ENCODE data around the gene DTD1.

The DTD1 gene

GRCh38 chr20:18662279-18663040, 74.6 kb downstream of the DTD1 start:
- DNase-seq (ENCODE audit: low spot score): no peak

GRCh38 chr20:18663932-18664331, 76.1 kb downstream of the DTD1 start:
- DNase-seq (ENCODE audit: low spot score): no peak

DNA sequence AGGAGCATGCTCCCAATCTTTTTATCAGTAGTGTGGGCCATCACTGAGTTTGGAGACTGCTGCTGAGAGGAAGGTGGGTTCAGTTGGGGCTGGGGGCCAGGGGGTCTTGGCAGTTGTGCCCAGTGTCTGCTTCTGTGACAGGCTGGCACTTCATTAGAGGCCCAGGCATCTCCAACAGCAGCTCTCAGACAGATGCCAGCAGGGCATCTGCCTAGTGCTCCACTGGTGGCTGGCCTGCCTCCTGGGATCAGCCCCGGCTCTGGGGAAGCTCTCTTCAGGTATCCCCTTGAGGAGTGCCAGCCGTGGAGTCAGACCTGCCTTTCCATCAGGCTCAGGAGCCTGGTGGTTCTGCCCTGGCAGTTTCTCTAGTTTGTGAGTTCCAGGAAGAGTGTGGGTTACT, 77.3 kb downstream of the DTD1 start:
- no peak for DNase-seq (ENCODE audit: low spot score)

GRCh38 chr20:18666803-18667415, 79.1 kb downstream of the DTD1 start:
- no peak for DNase-seq (ENCODE audit: low spot score)

DNA sequence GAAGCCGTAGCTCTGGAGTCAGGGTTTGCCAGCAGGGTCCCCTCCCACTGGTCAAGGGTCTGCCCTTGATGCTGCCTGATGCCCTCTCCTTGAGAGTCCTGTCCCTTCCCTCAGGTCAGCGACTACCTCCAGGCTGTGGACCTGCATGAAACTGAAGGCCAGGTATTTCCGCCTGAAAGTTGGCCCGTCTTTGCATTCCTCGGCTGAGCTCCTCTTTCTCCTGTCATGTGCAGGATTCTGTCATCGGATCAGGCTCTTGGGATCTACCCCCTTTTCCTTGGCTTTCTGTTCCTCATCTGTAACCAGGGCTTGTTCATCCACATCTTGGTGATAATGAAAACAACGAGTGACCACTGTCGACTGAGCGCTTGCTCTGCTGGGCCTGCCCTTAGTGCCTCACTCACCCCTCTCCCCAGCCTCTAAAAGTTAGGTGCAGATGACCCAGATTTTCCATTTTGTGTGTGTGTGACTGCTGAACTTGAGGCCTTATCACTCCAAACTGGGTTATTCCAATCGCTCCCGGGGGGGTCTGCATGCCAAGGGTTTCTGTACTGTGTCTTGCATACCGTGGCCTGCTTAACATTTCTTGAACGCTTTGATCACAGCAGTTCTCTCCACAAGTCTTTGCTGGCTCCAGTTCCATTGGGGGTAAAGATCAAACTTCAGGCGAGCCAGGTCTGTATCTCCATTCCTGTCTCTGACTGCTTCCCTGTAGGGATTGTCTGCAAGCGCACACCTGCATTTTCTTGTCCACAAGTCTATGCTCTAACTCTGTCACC, 81.6 kb downstream of the DTD1 start:
- no peak for DNase-seq (ENCODE audit: low spot score)

DNA sequence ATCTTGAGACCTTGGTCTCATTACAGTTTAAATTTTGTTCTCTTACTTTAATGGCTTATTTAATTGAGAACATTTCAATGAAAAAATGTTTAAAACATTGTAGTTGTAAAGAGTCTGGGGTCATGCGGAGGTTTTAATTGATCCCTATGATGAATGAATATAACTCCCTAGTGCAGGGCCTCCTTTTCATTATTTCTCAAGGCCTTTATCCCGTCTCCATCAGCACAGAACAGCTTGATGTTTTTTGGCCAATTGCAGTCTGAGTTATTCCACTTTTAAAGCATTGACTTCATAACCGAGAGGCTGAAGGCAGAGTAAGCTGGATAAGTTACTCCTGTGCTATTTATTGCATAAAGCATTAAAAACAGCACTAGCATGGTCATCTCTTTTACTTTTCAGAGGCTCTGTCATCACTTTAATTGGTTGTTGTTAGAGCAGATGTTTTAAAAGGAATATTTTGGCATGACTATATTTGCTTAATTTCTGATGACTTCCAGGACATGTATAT, 83.4 kb downstream of the DTD1 start:
- DNase-seq (ENCODE audit: low spot score): no peak

DNA sequence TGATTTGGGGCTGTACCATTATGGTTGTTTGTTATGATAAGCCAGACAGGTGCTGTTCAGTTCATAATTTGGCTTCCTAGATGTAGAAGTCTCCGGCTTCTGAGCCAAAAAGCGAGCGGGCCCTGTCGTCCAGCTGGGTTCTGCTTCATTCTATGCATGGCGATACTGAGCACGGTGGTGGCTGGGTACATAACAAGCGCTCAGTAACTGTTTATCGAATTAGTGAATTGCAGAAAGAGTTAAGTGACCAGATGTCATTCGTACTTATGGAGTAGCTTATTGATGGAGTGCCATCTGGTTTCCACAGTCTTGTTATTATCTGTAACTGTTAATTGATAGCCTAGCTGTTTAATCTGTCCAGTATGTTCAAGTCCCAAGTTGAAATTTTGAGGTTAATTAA, 85.0 kb downstream of the DTD1 start:
- no peak for DNase-seq (ENCODE audit: low spot score)

DNA sequence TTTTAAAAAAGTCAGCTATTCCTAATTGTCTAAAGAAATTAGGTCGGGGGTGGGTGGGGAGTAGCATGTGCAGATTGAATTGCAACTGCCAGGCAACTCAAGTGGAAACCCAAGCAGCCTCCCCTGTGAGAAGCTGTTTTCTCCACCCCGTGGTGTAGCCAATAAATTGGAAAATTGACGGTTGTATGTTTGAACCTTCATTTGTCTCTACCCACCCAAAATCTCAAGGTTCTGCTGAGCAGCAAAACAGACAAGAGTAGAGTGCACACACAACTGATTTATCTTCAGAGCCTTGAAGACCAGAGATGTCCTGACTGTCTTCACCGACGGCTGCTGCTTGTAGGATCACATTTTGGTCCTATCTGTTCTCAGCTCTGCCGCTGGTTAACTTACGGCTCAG, 88.5 kb downstream of the DTD1 start:
- DNase-seq (ENCODE audit: low spot score): no peak

DNA sequence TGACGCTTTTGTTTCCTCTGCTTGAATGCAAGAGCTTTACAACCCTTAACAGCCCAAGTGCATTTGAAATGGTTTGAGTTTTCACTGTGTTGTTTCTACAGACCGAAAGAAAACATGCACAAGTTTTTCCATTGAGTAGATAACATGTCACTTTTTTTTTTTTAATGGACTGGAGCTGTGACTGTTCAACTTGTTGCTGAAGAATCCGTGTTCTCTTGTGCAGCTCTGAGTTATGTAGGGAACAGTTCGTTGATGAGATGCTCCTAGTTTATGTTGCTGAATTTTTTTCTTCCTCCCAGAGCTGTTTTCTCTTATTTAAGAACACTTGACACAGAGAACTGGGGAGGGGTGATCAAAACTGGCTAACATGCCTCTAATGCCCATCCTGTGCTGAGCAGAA, 89.3 kb downstream of the DTD1 start:
- DNase-seq (ENCODE audit: low spot score): no peak

DNA sequence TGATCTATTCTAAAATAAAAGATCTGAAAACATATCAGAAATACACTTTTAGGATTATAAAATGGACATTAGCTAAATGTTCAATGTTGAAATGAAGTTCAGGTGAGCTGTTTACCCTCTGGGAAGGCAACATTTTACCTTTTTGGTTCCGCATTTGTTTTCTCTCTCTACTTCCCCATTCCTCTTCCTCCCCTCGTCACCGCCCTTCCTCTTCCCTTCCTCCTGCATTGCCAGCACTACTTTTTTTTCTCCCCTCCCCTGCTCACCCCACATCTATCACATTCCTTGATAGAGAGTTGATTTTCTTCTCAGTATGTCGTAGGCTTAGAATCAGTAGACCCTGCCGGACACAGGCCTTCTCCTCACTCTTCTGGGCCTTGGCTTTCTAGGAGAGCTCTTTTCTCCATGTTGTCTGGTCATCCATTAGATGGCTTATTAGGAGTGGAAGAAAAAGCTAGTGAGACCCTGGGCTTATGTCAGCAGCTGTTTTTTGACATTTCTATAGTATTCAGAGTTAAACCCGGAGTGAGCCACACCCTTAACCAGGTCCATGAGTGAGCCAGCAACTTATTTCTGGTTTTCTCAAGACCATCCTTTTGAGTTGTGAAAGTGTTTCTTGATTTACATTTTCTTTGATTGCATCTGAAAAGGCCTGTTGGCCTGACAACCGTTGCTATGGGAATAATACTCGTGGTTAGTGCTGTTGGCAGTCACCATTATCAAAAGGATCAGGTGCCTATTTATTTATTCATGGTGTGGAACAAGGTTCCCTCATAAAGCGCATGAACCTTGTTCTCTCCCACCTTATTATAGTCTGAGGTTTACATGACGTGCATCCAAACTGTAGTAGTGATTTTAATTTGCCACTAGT, 90.9 kb downstream of the DTD1 start:
- no peak for DNase-seq (ENCODE audit: low spot score)

GRCh38 chr20:18683839-18684238, 96.0 kb downstream of the DTD1 start:
- DNase-seq (ENCODE audit: low spot score): no peak

DNA sequence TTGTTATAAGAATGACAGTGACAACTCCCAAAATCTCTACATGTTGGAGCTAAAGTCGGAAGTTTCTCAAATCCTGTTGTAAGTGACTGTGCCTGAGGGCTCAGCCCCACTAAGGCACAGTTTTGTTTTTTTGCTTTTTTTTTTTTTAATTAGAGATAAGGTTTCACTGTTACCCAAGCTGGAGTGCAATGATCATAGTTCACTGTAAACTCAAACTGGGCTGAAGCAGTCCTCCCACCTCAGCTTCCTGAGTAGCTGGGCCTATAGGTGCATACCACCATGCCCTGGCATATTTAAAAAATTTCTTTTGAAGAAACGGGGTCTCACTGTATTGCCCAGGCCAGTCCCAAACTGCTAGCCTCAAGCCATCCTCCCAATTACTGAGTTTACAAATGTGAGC, 96.9 kb downstream of the DTD1 start:
- no peak for DNase-seq (ENCODE audit: low spot score)

DNA sequence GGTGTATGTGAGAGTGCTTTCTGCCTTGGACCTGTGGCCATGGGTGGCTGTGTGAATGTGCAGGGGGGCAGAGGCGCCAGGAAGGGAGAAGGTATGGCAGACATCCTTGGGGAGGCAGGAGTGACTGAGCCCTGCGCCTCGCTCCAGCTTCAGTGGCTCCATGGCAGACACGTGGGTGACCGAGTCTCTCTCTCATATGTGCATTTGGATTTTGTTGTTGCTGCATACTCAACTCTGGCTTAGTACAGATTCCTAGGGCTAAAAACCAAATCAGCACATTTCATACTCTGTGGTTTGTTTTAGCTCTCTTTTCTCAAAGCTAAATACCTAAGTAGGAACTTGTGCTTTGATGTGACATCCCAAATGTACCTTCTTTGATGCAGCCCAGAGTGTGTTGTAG, 97.6 kb downstream of the DTD1 start:
- no peak for DNase-seq (ENCODE audit: low spot score)

DNA sequence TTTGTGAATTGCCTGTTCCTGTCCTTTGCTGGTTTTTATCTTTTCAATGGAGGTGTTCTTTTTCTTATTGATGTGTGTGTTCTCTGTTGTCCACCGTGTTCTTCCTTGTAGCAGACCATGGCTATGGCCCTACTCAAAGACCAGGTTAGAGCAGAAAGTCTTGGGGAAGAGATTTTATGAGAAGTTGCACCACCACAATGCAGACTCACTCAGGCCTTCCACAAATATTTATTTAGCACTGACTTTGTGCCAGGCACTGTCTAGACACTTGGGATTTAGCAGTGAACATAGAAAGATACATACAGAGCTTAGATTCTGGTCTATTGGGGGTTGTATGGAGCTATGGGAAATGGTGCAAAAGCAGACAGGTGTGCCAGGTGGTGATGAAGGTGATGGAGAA, 98.8 kb downstream of the DTD1 start:
- no peak for DNase-seq (ENCODE audit: low spot score)

GRCh38 chr20:18688676-18689075, 100.8 kb downstream of the DTD1 start:
- DNase-seq (ENCODE audit: low spot score): no peak

- DNase-seq (ENCODE audit: low spot score): no peak
Measured at GRCh38 chr20:18689557-18689956, 101.7 kb downstream of the DTD1 start.

- DNase-seq (ENCODE audit: low spot score): no peak
Measured at GRCh38 chr20:18692447-18692846, 104.6 kb downstream of the DTD1 start.

- DNase-seq (ENCODE audit: low spot score): no peak
Measured at GRCh38 chr20:18694071-18694470, 106.2 kb downstream of the DTD1 start.

GRCh38 chr20:18695175-18695574, 107.3 kb downstream of the DTD1 start:
- DNase-seq (ENCODE audit: low spot score): no peak

- no peak for DNase-seq (ENCODE audit: low spot score)
Measured at GRCh38 chr20:18698735-18699380, 111.0 kb downstream of the DTD1 start.

DNA sequence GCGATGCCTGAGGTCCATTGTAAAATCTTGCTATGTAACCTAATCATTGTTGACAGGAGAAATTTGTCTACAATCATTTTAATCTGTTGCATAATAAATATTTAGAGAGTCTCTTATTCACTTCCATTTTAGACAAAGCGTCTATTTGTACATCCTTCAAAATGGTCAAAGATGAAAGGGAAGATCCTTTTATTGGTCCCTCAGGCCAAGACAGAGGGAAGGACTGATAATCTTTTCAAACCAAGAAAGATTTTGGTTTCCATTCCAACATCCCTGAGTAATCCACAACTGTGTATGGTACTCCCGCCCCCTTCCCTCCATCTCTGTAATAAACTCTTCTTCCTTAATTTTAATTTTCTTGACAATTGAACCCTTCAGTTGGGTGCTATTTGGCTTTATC, 114.1 kb downstream of the DTD1 start:
- peak; percentile 60 for DNase-seq (ENCODE audit: low spot score)

GRCh38 chr20:18702736-18703135, 114.9 kb downstream of the DTD1 start:
- DNase-seq (ENCODE audit: low spot score): no peak

Data from COLO829 (cell line).